HepG2 (cell line): ENCODE results near the gene LRRC3B. TPM values are rescaled to one million over a fixed set of nuclear protein-coding genes. Genes with fewer than 3 reads are reported as not detected.

Experiments used
- ATAC-seq: fragments of 200-7000 bp; cut with Tn5 transposase; 3 replicates; pipeline ENCODE4 v1.9.1; 2020; ENCODE audit warnings: mild to moderate bottlenecking, moderate library complexity
- BruUV-seq: library from RNA; stranded (reverse); fragments of 400-500 nt; replicated peaks from 2 replicates; lab custom pipeline; 2021; lab: Mats Ljungman, UMichigan
- CTCF ChIA-PET: fragments of 300-600 bp; formaldehyde crosslinking; extraction: SDS; loops from one replicate; lab custom pipeline; 2021; ENCODE audit warnings: low total read pairs, inconsistent platforms, low intra/inter-chr PET ratio; lab: Yijun Ruan, JAX
- POLR2A ChIA-PET: fragments of 350-600 bp; sonication (Branson Sonifier 250); formaldehyde crosslinking; loops from one replicate; lab custom pipeline; 2020; ENCODE audit warnings: antibody characterized with exemption, inconsistent platforms; lab: Yijun Ruan, JAX
- DNase-seq: peaks from one replicate; pipeline ENCODE4 v3.0.0-alpha.2; 2015; ENCODE audit warnings: low spot score
- FAIRE-seq: peaks from 3 replicates; lab custom pipeline; 2011; peaks lifted over from hg19 to GRCh38; lab: Jason Lieb, UNC
- H2AFZ ChIP-seq: one replicate; pipeline ENCODE4 v1.6.1; 2011; ENCODE audit warnings: low read length, inconsistent platforms
- H3K27ac ChIP-seq: fragments of 300-600 bp; 3 replicates; pipeline ENCODE4 v1.8.0; 2011; ENCODE audit warnings: mixed run types, mild to moderate bottlenecking, mixed read lengths, low read length, inconsistent platforms; ENCODE audit not compliant: insufficient read depth; ENCODE audit errors: extremely low read length
- H3K27me3 ChIP-seq, 2 experiments: fragments of 200-600 bp in 1 of 2; 2 replicates in 1 of 2; 3 replicates in 1 of 2; pipeline versions ENCODE4 v1.6.0 to v1.8.0; 2011; ENCODE audit warnings: low read length in 2 of 2, mild to moderate bottlenecking in 2 of 2, moderate library complexity in 2 of 2, inconsistent platforms in 1 of 2; ENCODE audit not compliant: insufficient read depth in 2 of 2, control insufficient read depth in 1 of 2
- H3K36me3 ChIP-seq, 2 experiments: fragments of 200-600 bp in 1 of 2; replicated peaks in 1 of 2; 2 replicates in 1 of 2; 3 replicates in 1 of 2; pipeline versions ENCODE4 v1.5.1 to v1.8.0; 2011; ENCODE audit warnings: low read length in 2 of 2, inconsistent platforms in 1 of 2; ENCODE audit not compliant: insufficient read depth in 2 of 2, control insufficient read depth in 1 of 2
- H3K4me1 ChIP-seq: 2 replicates; pipeline ENCODE4 v1.5.1; 2012; ENCODE audit warnings: low read length, inconsistent platforms; ENCODE audit not compliant: insufficient read depth
- H3K4me2 ChIP-seq: 2 replicates; pipeline ENCODE4 v1.6.0; 2011; ENCODE audit warnings: low read depth, low read length, inconsistent platforms
- H3K4me3 ChIP-seq, 3 experiments: fragments of 200-600 bp in 1 of 3; sonication (generic), shearing (Covaris generic) in 1 of 3; replicated peaks in 1 of 3; 2 replicates each; pipeline ENCODE4 v1.5.1; 2011 to 2016; ENCODE audit warnings: low read length in 3 of 3, inconsistent platforms in 2 of 3, low read depth in 2 of 3, mild to moderate bottlenecking in 2 of 3, control low read depth in 1 of 3, mixed read lengths in 1 of 3; ENCODE audit not compliant: insufficient read depth in 1 of 3
- H3K79me2 ChIP-seq: one replicate; pipeline ENCODE4 v1.6.1; 2011; ENCODE audit warnings: low read length, inconsistent platforms; ENCODE audit not compliant: insufficient read depth
- H3K9ac ChIP-seq: 2 replicates; pipeline ENCODE4 v1.6.0; 2011; ENCODE audit warnings: mild to moderate bottlenecking, low read depth, low read length, inconsistent platforms; ENCODE audit not compliant: insufficient read depth
- H3K9me3 ChIP-seq: 2 replicates; pipeline ENCODE4 v1.5.1; 2012; ENCODE audit warnings: mild to moderate bottlenecking, low read length
- H4K20me1 ChIP-seq: 2 replicates; pipeline ENCODE4 v1.6.0; 2011; ENCODE audit warnings: inconsistent platforms, mild to moderate bottlenecking, low read length, moderate library complexity; ENCODE audit not compliant: insufficient read depth
- ARID4A ChIP-seq: sonication (generic); formaldehyde crosslinking; IDR thresholded peaks from 2 replicates; pipeline ENCODE4 v1.5.0; 2020; ENCODE audit warnings: mild to moderate bottlenecking, missing genetic modification reagents, borderline replicate concordance
- ATAD3A ChIP-seq: sonication (generic); formaldehyde crosslinking; IDR thresholded peaks from 2 replicates; pipeline ENCODE4 v1.4.0; 2020; ENCODE audit warnings: missing genetic modification reagents
- GABPB1 ChIP-seq: IDR thresholded peaks from 2 replicates; pipeline ENCODE4 v1.6.1; 2016; ENCODE audit warnings: mild to moderate bottlenecking, missing genetic modification reagents, moderate library complexity, missing compliant biosample characterization
- HNRNPUL1 ChIP-seq: fragments of 200-400 bp; formaldehyde crosslinking; IDR thresholded peaks from 2 replicates; pipeline ENCODE4 v1.6.1; 2017; ENCODE audit warnings: low read depth, mild to moderate bottlenecking, low read length, moderate library complexity
- IKZF4 ChIP-seq: sonication (generic); formaldehyde crosslinking; IDR thresholded peaks from 2 replicates; pipeline ENCODE4 v1.5.1; 2020; ENCODE audit warnings: borderline replicate concordance, mild to moderate bottlenecking, low read depth, missing genetic modification reagents; ENCODE audit errors: not compliant biosample characterization
- KDM1A ChIP-seq: IDR thresholded peaks from 2 replicates; pipeline ENCODE4 v1.6.1; 2016; ENCODE audit warnings: missing compliant biosample characterization
- KLF15 ChIP-seq: sonication (generic); formaldehyde crosslinking; IDR thresholded peaks from 2 replicates; pipeline ENCODE4 v1.8.1; 2023; ENCODE audit warnings: borderline replicate concordance, mild to moderate bottlenecking, inconsistent platforms, missing genetic modification reagents, mixed read lengths
- MYC ChIP-seq: sonication (generic); formaldehyde crosslinking; IDR thresholded peaks from 2 replicates; pipeline ENCODE4 v1.9.0; 2021; ENCODE audit warnings: missing genetic modification reagents, borderline replicate concordance
- PATZ1 ChIP-seq: sonication (generic); formaldehyde crosslinking; IDR thresholded peaks from 2 replicates; pipeline ENCODE4 v1.4.0; 2020; ENCODE audit warnings: missing genetic modification reagents
- PITX1 ChIP-seq: sonication (generic); formaldehyde crosslinking; IDR thresholded peaks from 2 replicates; pipeline ENCODE4 v1.5.1; 2020; ENCODE audit warnings: mild to moderate bottlenecking, missing genetic modification reagents
- STAT5B ChIP-seq: sonication (generic); formaldehyde crosslinking; IDR thresholded peaks from 2 replicates; pipeline ENCODE4 v1.4.0; 2020; ENCODE audit warnings: missing genetic modification reagents
- ZNF10 ChIP-seq: sonication (generic); formaldehyde crosslinking; IDR thresholded peaks from 2 replicates; pipeline ENCODE4 v1.4.0; 2020; ENCODE audit warnings: mild to moderate bottlenecking, low read depth, missing genetic modification reagents, borderline replicate concordance
- ZNF670 ChIP-seq: sonication (generic); formaldehyde crosslinking; IDR thresholded peaks from 2 replicates; pipeline ENCODE4 v1.8.0; 2022; ENCODE audit warnings: mild to moderate bottlenecking, missing genetic modification reagents, borderline replicate concordance
- ZNF747 ChIP-seq: sonication (generic); formaldehyde crosslinking; IDR thresholded peaks from 2 replicates; pipeline ENCODE4 v1.8.1; 2023; ENCODE audit warnings: missing genetic modification reagents, mild to moderate bottlenecking, borderline replicate concordance
- WGBS: methylation state at CpG from one replicate; pipeline ENCODE4 v1.1.6; 2017; ENCODE audit warnings: low lambda C conversion rate; 5-methylcytosine and 5-hydroxymethylcytosine counted together
- in situ Hi-C: cut with HindIII; loops from 2 replicates; pipeline ENCODE4 v1.10.0; 2017; ENCODE audit warnings: low pct_unique_long_range_greater_than_20kb; ENCODE audit not compliant: extremely low pct_ligation_motif_present
- intact Hi-C: fragments of 100-400 bp; cut with micrococcal nuclease; formaldehyde crosslinking; loops from one replicate; pipeline ENCODE4 v1.10.0; 2022; ENCODE audit not compliant: unreplicated experiment
- polyA plus RNA-seq, 8 experiments: library from polyadenylated mRNA; depleted of rRNA in 3 of 8; stranded (reverse) in 7 of 8; unstranded in 1 of 8; fragments of >200 nt; fragmentation: Illumina TruSeq in 4 of 8; extraction: Trizol in 4 of 8; gene quantifications; 2 replicates each; pipeline versions ENCODE4 v1.2.1 to v1.2.3, GENCODE V29; 2011 to 2016; ENCODE audit warnings: low read depth in 4 of 8, missing spikeins in 1 of 8, mixed read lengths in 1 of 8; ENCODE audit not compliant: insufficient read depth in 1 of 8
- total RNA-seq, 5 experiments: library from RNA; depleted of rRNA; stranded (reverse); fragments of >200 nt; fragmentation: Illumina TruSeq; extraction: Trizol; gene quantifications; 2 replicates each; pipeline ENCODE4 v1.2.3, GENCODE V29; 2016; ENCODE audit warnings: low read depth in 1 of 5
- TF ChIP-seq, protein P1 (sequence below): sonication (generic); formaldehyde crosslinking; IDR thresholded peaks from 2 replicates; pipeline ENCODE4 v1.4.0; 2020; ENCODE audit warnings: mild to moderate bottlenecking, missing genetic modification reagents

LRRC3B gene
- total and polyA plus RNA-seq, 2 of the 13 experiments (the other 11 are each of a cell fraction or from before 2014, with no cell fraction given): not detected

GRCh38 chr3:26752466-26752865, 129.9 kb downstream of the LRRC3B start:
- BruUV-seq: no TSS peak
- intact Hi-C loops: no loop called here
- POLR2A ChIA-PET: no interaction called here
- TF ChIP-seq HNRNPUL1 (no peak), PATZ1 (no peak), ZNF747 (no peak), MYC (CRISPR knock-in tag) (no peak), ZNF10 (CRISPR knock-in tag) (no peak), KLF15 (no peak), GABPB1 (CRISPR knock-in tag) (no peak), PITX1 (no peak), KDM1A (CRISPR knock-in tag) (no peak), ATAD3A (no peak), IKZF4 (no peak), ZNF670 (CRISPR knock-in tag) (no peak), STAT5B (CRISPR knock-in tag) (no peak), ARID4A (CRISPR knock-in tag) (no peak)
- TF ChIP-seq, protein P1, sequence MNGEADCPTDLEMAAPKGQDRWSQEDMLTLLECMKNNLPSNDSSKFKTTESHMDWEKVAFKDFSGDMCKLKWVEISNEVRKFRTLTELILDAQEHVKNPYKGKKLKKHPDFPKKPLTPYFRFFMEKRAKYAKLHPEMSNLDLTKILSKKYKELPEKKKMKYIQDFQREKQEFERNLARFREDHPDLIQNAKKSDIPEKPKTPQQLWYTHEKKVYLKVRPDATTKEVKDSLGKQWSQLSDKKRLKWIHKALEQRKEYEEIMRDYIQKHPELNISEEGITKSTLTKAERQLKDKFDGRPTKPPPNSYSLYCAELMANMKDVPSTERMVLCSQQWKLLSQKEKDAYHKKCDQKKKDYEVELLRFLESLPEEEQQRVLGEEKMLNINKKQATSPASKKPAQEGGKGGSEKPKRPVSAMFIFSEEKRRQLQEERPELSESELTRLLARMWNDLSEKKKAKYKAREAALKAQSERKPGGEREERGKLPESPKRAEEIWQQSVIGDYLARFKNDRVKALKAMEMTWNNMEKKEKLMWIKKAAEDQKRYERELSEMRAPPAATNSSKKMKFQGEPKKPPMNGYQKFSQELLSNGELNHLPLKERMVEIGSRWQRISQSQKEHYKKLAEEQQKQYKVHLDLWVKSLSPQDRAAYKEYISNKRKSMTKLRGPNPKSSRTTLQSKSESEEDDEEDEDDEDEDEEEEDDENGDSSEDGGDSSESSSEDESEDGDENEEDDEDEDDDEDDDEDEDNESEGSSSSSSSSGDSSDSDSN (CRISPR knock-in tag): no peak

More at GRCh38 chr3:26752466-26752865, 129.9 kb downstream of the LRRC3B start:
- no peak for ATAC-seq
- H4K20me1 ChIP-seq: no peaks in the 10 kb centered on the region
- FAIRE-seq: no peak
- DNase-seq: no peak
- no peaks in the 10 kb centered on the region for H3K4me1 ChIP-seq
- H3K4me3 ChIP-seq: no peak overlapping the region
- no peak overlapping the region for H3K9ac ChIP-seq
- H3K79me2 ChIP-seq: no peaks in the 10 kb centered on the region
- 23% methylated on average over 2 of the region's 2 CpGs for WGBS
- no peak overlapping the region for H3K4me2 ChIP-seq
- H3K36me3 ChIP-seq: no peaks in the 10 kb centered on the region
- CTCF ChIA-PET: no interaction called here
- H3K27ac ChIP-seq: no peak overlapping the region
- H2AFZ ChIP-seq: no peak overlapping the region
- in situ Hi-C loops: no loop called here
- H3K27me3 ChIP-seq: no peaks in the 10 kb centered on the region
- peaks cover 9% of the 10 kb centered on the region for H3K9me3 ChIP-seq
